HepG2 (cell line): ENCODE measurements around the gene BICRA. TPM values are rescaled to one million over a fixed set of nuclear protein-coding genes. Genes with fewer than 3 reads are reported as not detected.

Experiments used
- HOXD1 ChIP-seq: sonication (generic); formaldehyde crosslinking; IDR thresholded peaks from 2 replicates; pipeline ENCODE4 v1.5.0; 2020; ENCODE audit warnings: missing genetic modification reagents
- MXI1 ChIP-seq: IDR thresholded peaks from 3 replicates; pipeline ENCODE4 v1.6.1; 2012; ENCODE audit warnings: low read depth, low read length, inconsistent platforms, borderline replicate concordance
- NCOA1 ChIP-seq: sonication (generic); formaldehyde crosslinking; IDR thresholded peaks from 2 replicates; pipeline ENCODE4 v1.9.0; 2021; ENCODE audit warnings: missing genetic modification reagents
- NONO ChIP-seq, 2 experiments: fragments of 450-650 bp in 1 of 2; sonication (generic) in 1 of 2; formaldehyde crosslinking in 1 of 2; IDR thresholded peaks in 1 of 2; conservative IDR thresholded peaks in 1 of 2; 2 replicates each; pipeline versions ENCODE4 v1.6.1 to v1.8.0; 2017 to 2022; ENCODE audit warnings: mild to moderate bottlenecking in 1 of 2, missing genetic modification reagents in 1 of 2, moderate library complexity in 1 of 2
- RXRA ChIP-seq: sonication (generic); formaldehyde crosslinking; IDR thresholded peaks from 2 replicates; pipeline ENCODE4 v1.5.1; 2020; ENCODE audit warnings: missing genetic modification reagents
- ZNF354B ChIP-seq: sonication (generic); formaldehyde crosslinking; IDR thresholded peaks from 2 replicates; pipeline ENCODE4 v1.8.0; 2022; ENCODE audit warnings: mild to moderate bottlenecking, missing genetic modification reagents
- ZNF543 ChIP-seq: sonication (generic); formaldehyde crosslinking; IDR thresholded peaks from 2 replicates; pipeline ENCODE4 v1.4.0; 2020; ENCODE audit warnings: mild to moderate bottlenecking, missing genetic modification reagents
- ZNF83 ChIP-seq: sonication (generic); formaldehyde crosslinking; IDR thresholded peaks from 2 replicates; pipeline ENCODE4 v1.4.0; 2020; ENCODE audit warnings: missing genetic modification reagents, mild to moderate bottlenecking, borderline replicate concordance
- ZSCAN29 ChIP-seq: sonication (generic); formaldehyde crosslinking; conservative IDR thresholded peaks from 2 replicates; pipeline ENCODE4 v1.4.0; 2020; ENCODE audit warnings: mild to moderate bottlenecking, missing genetic modification reagents
- polyA plus RNA-seq, 8 experiments: library from polyadenylated mRNA; depleted of rRNA in 3 of 8; stranded (reverse) in 7 of 8; unstranded in 1 of 8; fragments of >200 nt; fragmentation: Illumina TruSeq in 4 of 8; extraction: Trizol in 4 of 8; gene quantifications; 2 replicates each; pipeline versions ENCODE4 v1.2.1 to v1.2.3, GENCODE V29; 2011 to 2016; ENCODE audit warnings: low read depth in 4 of 8, missing spikeins in 1 of 8, mixed read lengths in 1 of 8; ENCODE audit not compliant: insufficient read depth in 1 of 8
- total RNA-seq, 5 experiments: library from RNA; depleted of rRNA; stranded (reverse); fragments of >200 nt; fragmentation: Illumina TruSeq; extraction: Trizol; gene quantifications; 2 replicates each; pipeline ENCODE4 v1.2.3, GENCODE V29; 2016; ENCODE audit warnings: low read depth in 1 of 5
- TF ChIP-seq, protein P1 (sequence below): sonication (generic); formaldehyde crosslinking; IDR thresholded peaks from 2 replicates; pipeline ENCODE4 v1.4.0; 2020; ENCODE audit warnings: missing genetic modification reagents, borderline replicate concordance
- TF ChIP-seq, protein P2 (sequence below), 2 experiments: IDR thresholded peaks; 2 replicates each; pipeline ENCODE4 v1.6.1; 2011 to 2012; ENCODE audit warnings: low read length in 2 of 2, borderline replicate concordance in 1 of 2, low read depth in 1 of 2, mild to moderate bottlenecking in 1 of 2, moderate library complexity in 1 of 2
- TF ChIP-seq, protein P3 (sequence below): sonication (generic); formaldehyde crosslinking; IDR thresholded peaks from 2 replicates; pipeline ENCODE4 v1.8.0; 2022; ENCODE audit warnings: mild to moderate bottlenecking, missing genetic modification reagents, moderate library complexity
- TF ChIP-seq, protein P4 (sequence below): sonication (generic); formaldehyde crosslinking; IDR thresholded peaks from 2 replicates; pipeline ENCODE4 v1.4.0; 2020; ENCODE audit warnings: missing genetic modification reagents

BICRA gene
- total and polyA plus RNA-seq, 2 of the 13 experiments (the other 11 are each of a cell fraction or from before 2014, with no cell fraction given): 0.55 to 0.71 TPM

DNA sequence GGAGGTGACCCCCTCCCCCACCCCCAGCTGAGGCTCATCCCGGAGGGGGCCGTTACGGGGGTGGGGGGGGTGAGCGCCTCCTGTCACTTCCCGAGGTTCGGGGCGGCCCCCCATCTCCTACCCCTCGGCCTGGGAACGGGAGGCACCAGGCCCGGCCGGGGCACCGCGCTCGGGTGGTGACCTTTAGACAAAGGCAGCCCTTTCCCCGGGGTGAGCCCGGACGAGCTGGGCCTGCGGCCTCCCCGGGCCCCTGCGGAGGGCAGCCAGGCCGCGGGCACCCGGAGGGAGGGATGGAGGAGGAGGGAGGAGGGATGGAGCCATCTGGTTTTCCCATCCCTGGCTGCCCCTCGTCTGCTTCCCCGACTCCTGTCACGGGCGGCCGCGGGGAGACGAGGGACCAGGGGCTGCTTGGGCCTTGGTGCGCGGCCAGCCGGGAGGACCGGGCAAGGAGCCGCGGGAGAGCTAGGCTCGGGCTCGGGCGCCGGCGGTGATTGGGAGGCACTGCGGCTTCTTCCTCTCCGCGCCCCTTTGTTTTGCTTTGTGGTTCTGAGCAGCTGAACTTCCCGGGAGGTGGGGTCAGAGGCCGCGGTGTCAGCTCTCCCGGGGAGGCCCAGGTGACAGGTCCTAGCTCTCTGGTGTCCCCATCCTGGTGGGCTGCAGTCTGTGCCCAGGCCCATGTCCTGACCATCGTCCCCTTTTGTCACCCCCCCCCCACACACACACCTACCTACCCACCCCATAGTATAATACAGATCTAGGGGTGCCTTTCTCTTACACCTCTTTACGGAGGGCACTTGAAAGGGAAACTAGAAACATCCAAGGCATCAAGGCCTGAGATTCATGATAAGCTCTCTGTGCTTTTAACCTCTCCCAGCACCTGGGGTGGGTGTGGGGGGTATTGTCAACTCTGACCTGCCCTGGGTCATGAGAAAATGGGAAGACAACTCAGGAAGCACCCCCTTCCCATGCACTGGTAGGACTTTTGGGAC, 1.3 kb downstream of the BICRA start (continued):
- TF ChIP-seq, protein P1, sequence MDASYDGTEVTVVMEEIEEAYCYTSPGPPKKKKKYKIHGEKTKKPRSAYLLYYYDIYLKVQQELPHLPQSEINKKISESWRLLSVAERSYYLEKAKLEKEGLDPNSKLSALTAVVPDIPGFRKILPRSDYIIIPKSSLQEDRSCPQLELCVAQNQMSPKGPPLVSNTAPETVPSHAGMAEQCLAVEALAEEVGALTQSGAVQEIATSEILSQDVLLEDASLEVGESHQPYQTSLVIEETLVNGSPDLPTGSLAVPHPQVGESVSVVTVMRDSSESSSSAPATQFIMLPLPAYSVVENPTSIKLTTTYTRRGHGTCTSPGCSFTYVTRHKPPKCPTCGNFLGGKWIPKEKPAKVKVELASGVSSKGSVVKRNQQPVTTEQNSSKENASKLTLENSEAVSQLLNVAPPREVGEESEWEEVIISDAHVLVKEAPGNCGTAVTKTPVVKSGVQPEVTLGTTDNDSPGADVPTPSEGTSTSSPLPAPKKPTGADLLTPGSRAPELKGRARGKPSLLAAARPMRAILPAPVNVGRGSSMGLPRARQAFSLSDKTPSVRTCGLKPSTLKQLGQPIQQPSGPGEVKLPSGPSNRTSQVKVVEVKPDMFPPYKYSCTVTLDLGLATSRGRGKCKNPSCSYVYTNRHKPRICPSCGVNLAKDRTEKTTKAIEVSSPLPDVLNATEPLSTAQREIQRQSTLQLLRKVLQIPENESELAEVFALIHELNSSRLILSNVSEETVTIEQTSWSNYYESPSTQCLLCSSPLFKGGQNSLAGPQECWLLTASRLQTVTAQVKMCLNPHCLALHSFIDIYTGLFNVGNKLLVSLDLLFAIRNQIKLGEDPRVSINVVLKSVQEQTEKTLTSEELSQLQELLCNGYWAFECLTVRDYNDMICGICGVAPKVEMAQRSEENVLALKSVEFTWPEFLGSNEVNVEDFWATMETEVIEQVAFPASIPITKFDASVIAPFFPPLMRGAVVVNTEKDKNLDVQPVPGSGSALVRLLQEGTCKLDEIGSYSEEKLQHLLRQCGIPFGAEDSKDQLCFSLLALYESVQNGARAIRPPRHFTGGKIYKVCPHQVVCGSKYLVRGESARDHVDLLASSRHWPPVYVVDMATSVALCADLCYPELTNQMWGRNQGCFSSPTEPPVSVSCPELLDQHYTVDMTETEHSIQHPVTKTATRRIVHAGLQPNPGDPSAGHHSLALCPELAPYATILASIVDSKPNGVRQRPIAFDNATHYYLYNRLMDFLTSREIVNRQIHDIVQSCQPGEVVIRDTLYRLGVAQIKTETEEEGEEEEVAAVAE (CRISPR knock-in tag): no peak
- TF ChIP-seq, protein P2, sequence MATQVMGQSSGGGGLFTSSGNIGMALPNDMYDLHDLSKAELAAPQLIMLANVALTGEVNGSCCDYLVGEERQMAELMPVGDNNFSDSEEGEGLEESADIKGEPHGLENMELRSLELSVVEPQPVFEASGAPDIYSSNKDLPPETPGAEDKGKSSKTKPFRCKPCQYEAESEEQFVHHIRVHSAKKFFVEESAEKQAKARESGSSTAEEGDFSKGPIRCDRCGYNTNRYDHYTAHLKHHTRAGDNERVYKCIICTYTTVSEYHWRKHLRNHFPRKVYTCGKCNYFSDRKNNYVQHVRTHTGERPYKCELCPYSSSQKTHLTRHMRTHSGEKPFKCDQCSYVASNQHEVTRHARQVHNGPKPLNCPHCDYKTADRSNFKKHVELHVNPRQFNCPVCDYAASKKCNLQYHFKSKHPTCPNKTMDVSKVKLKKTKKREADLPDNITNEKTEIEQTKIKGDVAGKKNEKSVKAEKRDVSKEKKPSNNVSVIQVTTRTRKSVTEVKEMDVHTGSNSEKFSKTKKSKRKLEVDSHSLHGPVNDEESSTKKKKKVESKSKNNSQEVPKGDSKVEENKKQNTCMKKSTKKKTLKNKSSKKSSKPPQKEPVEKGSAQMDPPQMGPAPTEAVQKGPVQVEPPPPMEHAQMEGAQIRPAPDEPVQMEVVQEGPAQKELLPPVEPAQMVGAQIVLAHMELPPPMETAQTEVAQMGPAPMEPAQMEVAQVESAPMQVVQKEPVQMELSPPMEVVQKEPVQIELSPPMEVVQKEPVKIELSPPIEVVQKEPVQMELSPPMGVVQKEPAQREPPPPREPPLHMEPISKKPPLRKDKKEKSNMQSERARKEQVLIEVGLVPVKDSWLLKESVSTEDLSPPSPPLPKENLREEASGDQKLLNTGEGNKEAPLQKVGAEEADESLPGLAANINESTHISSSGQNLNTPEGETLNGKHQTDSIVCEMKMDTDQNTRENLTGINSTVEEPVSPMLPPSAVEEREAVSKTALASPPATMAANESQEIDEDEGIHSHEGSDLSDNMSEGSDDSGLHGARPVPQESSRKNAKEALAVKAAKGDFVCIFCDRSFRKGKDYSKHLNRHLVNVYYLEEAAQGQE (IDR thresholded peaks at IDR 0.05; ENCODE audit: borderline replicate concordance in 1 of 2, low read depth in 1 of 2, low read length in 2 of 2): no peak
- no peak for TF ChIP-seq NONO (IDR thresholded peaks at IDR 0.05)
- 0 out of 2 replicates have a peak, but pooled peaks have one; percentile 31 for TF ChIP-seq NONO (CRISPR knock-in tag; conservative IDR thresholded peaks at IDR 0.05)
- TF ChIP-seq ZNF83 (CRISPR knock-in tag): no peak
- no peak for TF ChIP-seq ZNF354B (CRISPR knock-in tag)
- TF ChIP-seq, protein P3, sequence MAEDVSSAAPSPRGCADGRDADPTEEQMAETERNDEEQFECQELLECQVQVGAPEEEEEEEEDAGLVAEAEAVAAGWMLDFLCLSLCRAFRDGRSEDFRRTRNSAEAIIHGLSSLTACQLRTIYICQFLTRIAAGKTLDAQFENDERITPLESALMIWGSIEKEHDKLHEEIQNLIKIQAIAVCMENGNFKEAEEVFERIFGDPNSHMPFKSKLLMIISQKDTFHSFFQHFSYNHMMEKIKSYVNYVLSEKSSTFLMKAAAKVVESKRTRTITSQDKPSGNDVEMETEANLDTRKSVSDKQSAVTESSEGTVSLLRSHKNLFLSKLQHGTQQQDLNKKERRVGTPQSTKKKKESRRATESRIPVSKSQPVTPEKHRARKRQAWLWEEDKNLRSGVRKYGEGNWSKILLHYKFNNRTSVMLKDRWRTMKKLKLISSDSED (CRISPR knock-in tag): no peak
- TF ChIP-seq ZNF543 (CRISPR knock-in tag): no peak
- TF ChIP-seq RXRA: peak; percentile 35; the same call in 1 of the 2 replicates
- peak; percentile 63; the same call in 1 of the 2 replicates for TF ChIP-seq HOXD1 (CRISPR knock-in tag)
- TF ChIP-seq, protein P4, sequence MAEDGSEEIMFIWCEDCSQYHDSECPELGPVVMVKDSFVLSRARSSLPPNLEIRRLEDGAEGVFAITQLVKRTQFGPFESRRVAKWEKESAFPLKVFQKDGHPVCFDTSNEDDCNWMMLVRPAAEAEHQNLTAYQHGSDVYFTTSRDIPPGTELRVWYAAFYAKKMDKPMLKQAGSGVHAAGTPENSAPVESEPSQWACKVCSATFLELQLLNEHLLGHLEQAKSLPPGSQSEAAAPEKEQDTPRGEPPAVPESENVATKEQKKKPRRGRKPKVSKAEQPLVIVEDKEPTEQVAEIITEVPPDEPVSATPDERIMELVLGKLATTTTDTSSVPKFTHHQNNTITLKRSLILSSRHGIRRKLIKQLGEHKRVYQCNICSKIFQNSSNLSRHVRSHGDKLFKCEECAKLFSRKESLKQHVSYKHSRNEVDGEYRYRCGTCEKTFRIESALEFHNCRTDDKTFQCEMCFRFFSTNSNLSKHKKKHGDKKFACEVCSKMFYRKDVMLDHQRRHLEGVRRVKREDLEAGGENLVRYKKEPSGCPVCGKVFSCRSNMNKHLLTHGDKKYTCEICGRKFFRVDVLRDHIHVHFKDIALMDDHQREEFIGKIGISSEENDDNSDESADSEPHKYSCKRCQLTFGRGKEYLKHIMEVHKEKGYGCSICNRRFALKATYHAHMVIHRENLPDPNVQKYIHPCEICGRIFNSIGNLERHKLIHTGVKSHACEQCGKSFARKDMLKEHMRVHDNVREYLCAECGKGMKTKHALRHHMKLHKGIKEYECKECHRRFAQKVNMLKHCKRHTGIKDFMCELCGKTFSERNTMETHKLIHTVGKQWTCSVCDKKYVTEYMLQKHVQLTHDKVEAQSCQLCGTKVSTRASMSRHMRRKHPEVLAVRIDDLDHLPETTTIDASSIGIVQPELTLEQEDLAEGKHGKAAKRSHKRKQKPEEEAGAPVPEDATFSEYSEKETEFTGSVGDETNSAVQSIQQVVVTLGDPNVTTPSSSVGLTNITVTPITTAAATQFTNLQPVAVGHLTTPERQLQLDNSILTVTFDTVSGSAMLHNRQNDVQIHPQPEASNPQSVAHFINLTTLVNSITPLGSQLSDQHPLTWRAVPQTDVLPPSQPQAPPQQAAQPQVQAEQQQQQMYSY (CRISPR knock-in tag): 0 out of 2 replicates have a peak, but pooled peaks have one; percentile 20
- TF ChIP-seq ZSCAN29 (CRISPR knock-in tag): no peak
- no peak for TF ChIP-seq NCOA1 (CRISPR knock-in tag)
- 0 out of 3 replicates have a peak, but pooled peaks have one; percentile 28 for TF ChIP-seq MXI1
